ENCODE results near the gene MRM3.

GRCh38 chr17:802481-802880, 20.3 kb downstream of the MRM3 start:
- TF ChIP-seq RAD21 (IDR thresholded peaks at IDR 0.05): no peak
- TF ChIP-seq, protein P1, sequence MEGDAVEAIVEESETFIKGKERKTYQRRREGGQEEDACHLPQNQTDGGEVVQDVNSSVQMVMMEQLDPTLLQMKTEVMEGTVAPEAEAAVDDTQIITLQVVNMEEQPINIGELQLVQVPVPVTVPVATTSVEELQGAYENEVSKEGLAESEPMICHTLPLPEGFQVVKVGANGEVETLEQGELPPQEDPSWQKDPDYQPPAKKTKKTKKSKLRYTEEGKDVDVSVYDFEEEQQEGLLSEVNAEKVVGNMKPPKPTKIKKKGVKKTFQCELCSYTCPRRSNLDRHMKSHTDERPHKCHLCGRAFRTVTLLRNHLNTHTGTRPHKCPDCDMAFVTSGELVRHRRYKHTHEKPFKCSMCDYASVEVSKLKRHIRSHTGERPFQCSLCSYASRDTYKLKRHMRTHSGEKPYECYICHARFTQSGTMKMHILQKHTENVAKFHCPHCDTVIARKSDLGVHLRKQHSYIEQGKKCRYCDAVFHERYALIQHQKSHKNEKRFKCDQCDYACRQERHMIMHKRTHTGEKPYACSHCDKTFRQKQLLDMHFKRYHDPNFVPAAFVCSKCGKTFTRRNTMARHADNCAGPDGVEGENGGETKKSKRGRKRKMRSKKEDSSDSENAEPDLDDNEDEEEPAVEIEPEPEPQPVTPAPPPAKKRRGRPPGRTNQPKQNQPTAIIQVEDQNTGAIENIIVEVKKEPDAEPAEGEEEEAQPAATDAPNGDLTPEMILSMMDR (IDR thresholded peaks at IDR 0.05; ENCODE audit: low read depth, low read length, missing input control): no peak
- no peak for TF ChIP-seq ATF3 (IDR thresholded peaks at IDR 0.05)
- no peak for TF ChIP-seq YY1 (IDR thresholded peaks at IDR 0.05)
- TF ChIP-seq REST (IDR thresholded peaks at IDR 0.05): no peak
- TF ChIP-seq EGR1 (IDR thresholded peaks at IDR 0.05; ENCODE audit: low read depth in 2 of 2): no peak
- no peak for TF ChIP-seq JUND (IDR thresholded peaks at IDR 0.05)
- TF ChIP-seq, protein P2, sequence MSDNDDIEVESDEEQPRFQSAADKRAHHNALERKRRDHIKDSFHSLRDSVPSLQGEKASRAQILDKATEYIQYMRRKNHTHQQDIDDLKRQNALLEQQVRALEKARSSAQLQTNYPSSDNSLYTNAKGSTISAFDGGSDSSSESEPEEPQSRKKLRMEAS (IDR thresholded peaks at IDR 0.05): no peak
- no peak for TF ChIP-seq SP1 (IDR thresholded peaks at IDR 0.05)
- TF ChIP-seq RXRA (IDR thresholded peaks at IDR 0.05): no peak
- no peak for TF ChIP-seq FOXA1 (IDR thresholded peaks at IDR 0.05)

Data from liver (tissue), 3 donors.